Measurements from ENCODE around the gene SPOPL.

GRCh38 chr2:138500592-138501424 lies 762 bp upstream of the SPOPL start:
- TF ChIP-seq CTCF (IDR thresholded peaks at IDR 0.05) (no peak), POLR2A (IDR thresholded peaks at IDR 0.05) (no peak)

Data from testis (tissue), 2 donors.